HEK293 (cell line): ENCODE results near the gene THAP4.

Experiments used
- CTCF ChIA-PET: fragments of 350-600 bp; formaldehyde crosslinking; extraction: SDS; loops from one replicate; lab custom pipeline; 2021; ENCODE audit warnings: antibody characterized with exemption; lab: Yijun Ruan, JAX
- POLR2A ChIA-PET: fragments of 300-600 bp; formaldehyde crosslinking; extraction: SDS; loops from one replicate; lab custom pipeline; 2020; ENCODE audit warnings: antibody characterized with exemption, inconsistent platforms; lab: Yijun Ruan, JAX
- H3K27ac ChIP-seq: fragments of 200-500 bp; sonication (Bioruptor generic); 2 replicates; pipeline ENCODE4 v1.5.1; 2014; ENCODE audit warnings: low read depth, low read length, control low read depth, inconsistent platforms; ENCODE audit errors: extremely low read depth
- H3K36me3 ChIP-seq, 2 experiments: fragments of 200-500 bp in 1 of 2; sonication (Bioruptor generic) in 1 of 2; 1 replicate in 1 of 2; 2 replicates in 1 of 2; pipeline ENCODE4 v1.5.1; 2014 to 2017; ENCODE audit warnings: inconsistent platforms in 2 of 2, low read length in 2 of 2; ENCODE audit not compliant: control insufficient read depth in 2 of 2, insufficient read depth in 1 of 2
- H3K4me1 ChIP-seq: fragments of 200-500 bp; sonication (Bioruptor generic); 2 replicates; pipeline ENCODE4 v1.5.1; 2014; ENCODE audit warnings: mild to moderate bottlenecking, low read length, inconsistent platforms; ENCODE audit not compliant: control insufficient read depth, insufficient read depth
- H3K4me3 ChIP-seq: 2 replicates; pipeline ENCODE4 v1.5.1; 2011; ENCODE audit warnings: low read depth, mild to moderate bottlenecking, control low read depth, low read length, moderate library complexity
- H3K9me3 ChIP-seq: fragments of 200-500 bp; sonication (Bioruptor generic); 2 replicates; pipeline ENCODE4 v1.5.1; 2014; ENCODE audit warnings: low read depth, low read length, inconsistent platforms; ENCODE audit not compliant: control insufficient read depth, insufficient read depth
- EGR2 ChIP-seq: fragments of 450-650 bp; formaldehyde crosslinking; IDR thresholded peaks from 2 replicates; pipeline ENCODE4 v1.5.1; 2016; ENCODE audit warnings: low read depth, missing biosample characterization, missing genetic modification characterization
- GFI1B ChIP-seq: fragments of 450-650 bp; formaldehyde crosslinking; IDR thresholded peaks from 2 replicates; pipeline ENCODE4 v1.5.1; 2016; ENCODE audit warnings: missing biosample characterization, missing genetic modification characterization
- GLIS1 ChIP-seq: fragments of 450-650 bp; formaldehyde crosslinking; IDR thresholded peaks from 2 replicates; pipeline ENCODE4 v1.5.1; 2016; ENCODE audit warnings: missing biosample characterization, missing genetic modification characterization
- HOXD13 ChIP-seq: sonication (generic); formaldehyde crosslinking; IDR thresholded peaks from 2 replicates; pipeline ENCODE4 v1.8.0; 2022; ENCODE audit warnings: missing genetic modification reagents, borderline replicate concordance
- KLF8 ChIP-seq: fragments of 450-650 bp; formaldehyde crosslinking; IDR thresholded peaks from 2 replicates; pipeline ENCODE4 v1.5.1; 2016; ENCODE audit warnings: missing biosample characterization, missing genetic modification characterization
- OSR2 ChIP-seq: fragments of 450-650 bp; formaldehyde crosslinking; IDR thresholded peaks from 2 replicates; pipeline ENCODE4 v1.5.1; 2016; ENCODE audit warnings: missing biosample characterization, missing genetic modification characterization
- REPIN1 ChIP-seq: fragments of 450-650 bp; formaldehyde crosslinking; IDR thresholded peaks from 2 replicates; pipeline ENCODE4 v1.5.1; 2017; ENCODE audit warnings: missing biosample characterization, missing genetic modification characterization, low read depth
- TCF7L2 ChIP-seq: IDR thresholded peaks from 2 replicates; pipeline ENCODE4 v1.6.1; 2011; ENCODE audit warnings: low read depth, mild to moderate bottlenecking, inconsistent platforms, low read length, moderate library complexity, borderline replicate concordance
- ZFHX2 ChIP-seq: fragments of 450-650 bp; formaldehyde crosslinking; conservative IDR thresholded peaks from 2 replicates; pipeline ENCODE4 v1.5.1; 2016; ENCODE audit warnings: missing biosample characterization, missing genetic modification characterization
- ZFP3 ChIP-seq: fragments of 450-650 bp; formaldehyde crosslinking; IDR thresholded peaks from 2 replicates; pipeline ENCODE4 v1.5.1; 2016; ENCODE audit warnings: low read depth, missing biosample characterization, missing genetic modification characterization
- ZIC2 ChIP-seq: fragments of 450-650 bp; formaldehyde crosslinking; IDR thresholded peaks from 2 replicates; pipeline ENCODE4 v1.5.1; 2016; ENCODE audit warnings: missing biosample characterization, missing genetic modification characterization
- ZNF19 ChIP-seq: fragments of 450-650 bp; formaldehyde crosslinking; IDR thresholded peaks from 2 replicates; pipeline ENCODE4; 2016; ENCODE audit warnings: missing biosample characterization, missing genetic modification characterization, low read depth
- ZNF223 ChIP-seq: fragments of 450-650 bp; formaldehyde crosslinking; IDR thresholded peaks from 2 replicates; pipeline ENCODE4 v1.5.1; 2016; ENCODE audit warnings: missing biosample characterization, missing genetic modification characterization
- ZNF350 ChIP-seq: fragments of 450-650 bp; formaldehyde crosslinking; IDR thresholded peaks from 2 replicates; pipeline ENCODE4 v1.5.0; 2017; ENCODE audit warnings: missing biosample characterization, mild to moderate bottlenecking, missing genetic modification characterization
- ZNF423 ChIP-seq: fragments of 450-650 bp; formaldehyde crosslinking; IDR thresholded peaks from 2 replicates; pipeline ENCODE4 v1.5.1; 2016; ENCODE audit warnings: missing biosample characterization, missing genetic modification characterization
- ZNF600 ChIP-seq: fragments of 450-650 bp; formaldehyde crosslinking; IDR thresholded peaks from 2 replicates; pipeline ENCODE4 v1.5.1; 2016; ENCODE audit warnings: missing biosample characterization, missing genetic modification characterization
- ZNF626 ChIP-seq: fragments of 450-650 bp; sonication (Bioruptor Pico); formaldehyde crosslinking; IDR thresholded peaks from 2 replicates; pipeline ENCODE4 v1.5.1; 2018; ENCODE audit warnings: missing biosample characterization, missing genetic modification characterization, inconsistent platforms
- ZNF777 ChIP-seq: fragments of 450-650 bp; formaldehyde crosslinking; IDR thresholded peaks from 2 replicates; pipeline ENCODE4 v1.5.1; 2017; ENCODE audit warnings: missing biosample characterization, missing genetic modification characterization, borderline replicate concordance
- TF ChIP-seq, protein P1 (sequence below): fragments of 450-650 bp; formaldehyde crosslinking; IDR thresholded peaks from 2 replicates; pipeline ENCODE4 v1.5.1; 2016; ENCODE audit warnings: missing biosample characterization, missing genetic modification characterization, borderline replicate concordance
- TF ChIP-seq, protein P2 (sequence below): fragments of 450-650 bp; formaldehyde crosslinking; IDR thresholded peaks from 2 replicates; pipeline ENCODE4 v1.5.1; 2016; ENCODE audit warnings: missing biosample characterization, missing genetic modification characterization
- TF ChIP-seq, protein P3 (sequence below): fragments of 450-650 bp; formaldehyde crosslinking; IDR thresholded peaks from 2 replicates; pipeline ENCODE4 v1.5.1; 2016; ENCODE audit warnings: missing biosample characterization, missing genetic modification characterization, low read depth

The THAP4 gene

DNA sequence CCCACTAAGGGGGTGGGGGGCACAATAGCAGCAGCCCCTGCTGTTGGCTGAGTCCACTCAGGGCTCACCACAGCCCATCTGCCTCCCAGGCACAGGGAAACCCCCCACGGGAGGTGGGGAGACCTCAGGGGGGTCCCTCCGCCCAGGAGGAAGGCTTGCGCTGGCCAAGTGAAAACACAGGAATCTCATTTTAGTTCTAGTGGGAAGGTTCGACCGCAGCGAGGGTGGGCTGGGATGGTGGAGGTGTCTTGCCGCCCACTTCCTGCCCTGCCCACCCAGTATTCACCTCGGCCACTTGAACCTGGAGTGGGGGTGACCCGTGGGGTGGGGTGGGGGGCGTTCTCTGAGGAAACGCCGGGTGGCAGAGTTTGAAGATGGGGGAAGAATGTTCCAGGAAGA lies 85.4 kb downstream of the THAP4 start:
- 0 out of 2 replicates have a peak, but pooled peaks have one; percentile 39 for TF ChIP-seq EGR2 (tag by site-specific recombination)
- TF ChIP-seq GFI1B (tag by site-specific recombination) = no peak
- 0 out of 2 replicates have a peak, but pooled peaks have one; percentile 26 for TF ChIP-seq ZFHX2 (tag by site-specific recombination)
- ChIA-PET CTCF (interaction anchor here (1.0 kb wide), 1 partner anchor 327 kb away, joined by 4 read pairs; no protein-coding TSS in a partner anchor), POLR2A (no interaction called here)
- Histone ChIP-seq H3K4me1 (peaks cover 9% of the 10 kb centered on the region; the same call in 1 of the 2 replicates), H3K36me3 (no peaks in the 10 kb centered on the region), H3K9me3 (no peaks in the 10 kb centered on the region), H3K4me3 (no peak overlapping the region), H3K27ac (no peak overlapping the region)

DNA sequence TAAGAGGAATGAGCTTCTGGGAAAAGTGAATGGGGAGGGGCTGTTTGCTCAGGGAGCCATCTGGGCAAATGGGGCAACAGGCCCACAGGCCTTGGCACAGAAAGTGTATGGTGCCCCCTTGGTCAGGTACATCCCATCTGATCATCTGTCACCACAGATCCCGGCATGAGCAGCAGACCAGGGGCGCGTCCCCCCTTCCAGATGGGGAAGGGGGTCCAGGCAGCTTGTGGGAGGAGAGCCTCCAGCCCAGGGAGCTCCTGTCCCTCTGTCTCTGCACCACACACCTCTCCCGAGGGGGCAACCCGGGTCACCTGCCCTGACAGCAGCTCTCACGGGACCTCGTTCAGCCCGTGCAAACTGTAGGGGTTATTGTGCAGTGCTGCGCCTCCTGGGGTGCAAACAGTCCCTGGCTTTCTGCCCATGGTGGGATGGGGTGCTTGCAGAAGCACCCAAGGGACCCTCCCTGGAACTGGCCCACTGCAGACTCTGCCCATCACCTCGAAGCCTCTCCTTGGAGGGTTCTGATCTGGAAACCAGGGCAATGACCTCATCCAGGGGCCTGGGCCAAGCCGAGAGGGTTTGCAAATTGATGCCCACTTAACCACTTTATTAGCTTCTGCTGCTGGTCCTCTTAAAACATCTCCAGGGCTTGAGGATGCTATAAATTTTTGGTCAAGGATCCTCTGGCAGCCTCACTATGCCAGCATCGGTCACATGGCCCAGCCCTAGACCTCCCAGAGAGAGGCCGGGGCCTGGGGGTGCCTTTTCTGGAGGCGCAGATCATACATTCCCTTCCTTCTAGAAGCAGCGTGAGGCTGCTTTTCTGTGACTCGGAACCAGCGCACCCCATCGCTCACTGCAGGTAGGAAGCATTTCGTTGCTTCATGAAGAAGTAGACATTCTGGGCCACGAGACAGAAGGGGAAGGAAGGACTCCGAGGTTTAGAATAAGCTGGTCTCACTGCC lies 86.1 kb downstream of the THAP4 start:
- H3K9me3 ChIP-seq = no peaks in the 10 kb centered on the region
- H3K4me1 ChIP-seq = peaks cover 9% of the 10 kb centered on the region; the same call in 1 of the 2 replicates
- H3K4me3 ChIP-seq = no peak overlapping the region
- TF ChIP-seq GLIS1 (tag by site-specific recombination) (peak; percentile 94), OSR2 (tag by site-specific recombination) (0 out of 2 replicates have a peak, but pooled peaks have one; percentile 64), ZNF350 (no peak), ZIC2 (tag by site-specific recombination) (peak; percentile 31; the same call in 1 of the 2 replicates), ZFHX2 (tag by site-specific recombination) (no peak), HOXD13 (no peak), ZFP3 (tag by site-specific recombination) (no peak), ZNF777 (tag by site-specific recombination) (no peak), ZNF600 (tag by site-specific recombination) (0 out of 2 replicates have a peak, but pooled peaks have one; percentile 15), ZNF19 (tag by site-specific recombination) (no peak), TCF7L2 (no peak), ZNF423 (tag by site-specific recombination) (peak; percentile 73), ZNF223 (tag by site-specific recombination) (peak; percentile 49; the same call in 1 of the 2 replicates), ZNF626 (tag by site-specific recombination) (no peak), KLF8 (tag by site-specific recombination) (no peak), REPIN1 (no peak)
- TF ChIP-seq, protein P1, sequence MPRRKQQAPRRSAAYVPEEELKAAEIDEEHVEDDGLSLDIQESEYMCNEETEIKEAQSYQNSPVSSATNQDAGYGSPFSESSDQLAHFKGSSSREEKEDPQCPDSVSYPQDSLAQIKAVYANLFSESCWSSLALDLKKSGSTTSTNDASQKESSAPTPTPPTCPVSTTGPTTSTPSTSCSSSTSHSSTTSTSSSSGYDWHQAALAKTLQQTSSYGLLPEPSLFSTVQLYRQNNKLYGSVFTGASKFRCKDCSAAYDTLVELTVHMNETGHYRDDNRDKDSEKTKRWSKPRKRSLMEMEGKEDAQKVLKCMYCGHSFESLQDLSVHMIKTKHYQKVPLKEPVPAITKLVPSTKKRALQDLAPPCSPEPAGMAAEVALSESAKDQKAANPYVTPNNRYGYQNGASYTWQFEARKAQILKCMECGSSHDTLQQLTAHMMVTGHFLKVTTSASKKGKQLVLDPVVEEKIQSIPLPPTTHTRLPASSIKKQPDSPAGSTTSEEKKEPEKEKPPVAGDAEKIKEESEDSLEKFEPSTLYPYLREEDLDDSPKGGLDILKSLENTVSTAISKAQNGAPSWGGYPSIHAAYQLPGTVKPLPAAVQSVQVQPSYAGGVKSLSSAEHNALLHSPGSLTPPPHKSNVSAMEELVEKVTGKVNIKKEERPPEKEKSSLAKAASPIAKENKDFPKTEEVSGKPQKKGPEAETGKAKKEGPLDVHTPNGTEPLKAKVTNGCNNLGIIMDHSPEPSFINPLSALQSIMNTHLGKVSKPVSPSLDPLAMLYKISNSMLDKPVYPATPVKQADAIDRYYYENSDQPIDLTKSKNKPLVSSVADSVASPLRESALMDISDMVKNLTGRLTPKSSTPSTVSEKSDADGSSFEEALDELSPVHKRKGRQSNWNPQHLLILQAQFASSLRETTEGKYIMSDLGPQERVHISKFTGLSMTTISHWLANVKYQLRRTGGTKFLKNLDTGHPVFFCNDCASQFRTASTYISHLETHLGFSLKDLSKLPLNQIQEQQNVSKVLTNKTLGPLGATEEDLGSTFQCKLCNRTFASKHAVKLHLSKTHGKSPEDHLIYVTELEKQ = no peak
- TF ChIP-seq, protein P2, sequence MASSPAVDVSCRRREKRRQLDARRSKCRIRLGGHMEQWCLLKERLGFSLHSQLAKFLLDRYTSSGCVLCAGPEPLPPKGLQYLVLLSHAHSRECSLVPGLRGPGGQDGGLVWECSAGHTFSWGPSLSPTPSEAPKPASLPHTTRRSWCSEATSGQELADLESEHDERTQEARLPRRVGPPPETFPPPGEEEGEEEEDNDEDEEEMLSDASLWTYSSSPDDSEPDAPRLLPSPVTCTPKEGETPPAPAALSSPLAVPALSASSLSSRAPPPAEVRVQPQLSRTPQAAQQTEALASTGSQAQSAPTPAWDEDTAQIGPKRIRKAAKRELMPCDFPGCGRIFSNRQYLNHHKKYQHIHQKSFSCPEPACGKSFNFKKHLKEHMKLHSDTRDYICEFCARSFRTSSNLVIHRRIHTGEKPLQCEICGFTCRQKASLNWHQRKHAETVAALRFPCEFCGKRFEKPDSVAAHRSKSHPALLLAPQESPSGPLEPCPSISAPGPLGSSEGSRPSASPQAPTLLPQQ (tag by site-specific recombination) = 0 out of 2 replicates have a peak, but pooled peaks have one; percentile 21
- TF ChIP-seq, protein P3, sequence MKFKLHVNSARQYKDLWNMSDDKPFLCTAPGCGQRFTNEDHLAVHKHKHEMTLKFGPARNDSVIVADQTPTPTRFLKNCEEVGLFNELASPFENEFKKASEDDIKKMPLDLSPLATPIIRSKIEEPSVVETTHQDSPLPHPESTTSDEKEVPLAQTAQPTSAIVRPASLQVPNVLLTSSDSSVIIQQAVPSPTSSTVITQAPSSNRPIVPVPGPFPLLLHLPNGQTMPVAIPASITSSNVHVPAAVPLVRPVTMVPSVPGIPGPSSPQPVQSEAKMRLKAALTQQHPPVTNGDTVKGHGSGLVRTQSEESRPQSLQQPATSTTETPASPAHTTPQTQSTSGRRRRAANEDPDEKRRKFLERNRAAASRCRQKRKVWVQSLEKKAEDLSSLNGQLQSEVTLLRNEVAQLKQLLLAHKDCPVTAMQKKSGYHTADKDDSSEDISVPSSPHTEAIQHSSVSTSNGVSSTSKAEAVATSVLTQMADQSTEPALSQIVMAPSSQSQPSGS (tag by site-specific recombination) = peak; percentile 52; the same call in 1 of the 2 replicates
- TF ChIP-seq, all 188 proteins: peak for 8
- no peak overlapping the region for H3K27ac ChIP-seq
- ChIA-PET POLR2A (interaction anchor here (0.5 kb wide), 1 partner anchor 147 kb away, joined by 3 read pairs; no protein-coding TSS in a partner anchor), CTCF (interaction anchor here (1.0 kb wide), 1 partner anchor 328 kb away, joined by 4 read pairs; no protein-coding TSS in a partner anchor)
- H3K36me3 ChIP-seq = no peaks in the 10 kb centered on the region
